ENCODE measurements around the gene EFTUD2.

- TF ChIP-seq POLR2A (IDR thresholded peaks at IDR 0.05; ENCODE audit: low read length) (no peak), GATA1 (IDR thresholded peaks at IDR 0.05; ENCODE audit: low read depth, low read length) (no peak)
These were observed 11.2 kb upstream of the EFTUD2 start for GRCh38 chr17:44910231-44911106.
